ENCODE data around the gene TIAM2. TPM values are rescaled to one million over a fixed set of nuclear protein-coding genes. Genes with fewer than 3 reads are reported as not detected.

Gene TIAM2
- total and polyA plus RNA-seq, 10 donors = 4.3 to 21.9 (median 12.9) TPM

- no peaks in the 10 kb centered on the region for H3K4me1 ChIP-seq
- intact Hi-C loops (cut with DNase I; ENCODE audit: low total_unique reads) = no loop called here
- no peak for DNase-seq
- H3K36me3 ChIP-seq = peaks cover 0 to 84% (median 15%) of the 10 kb centered on the region in 6 donors
- H3K4me3 ChIP-seq = no peak overlapping the region
- no peaks in the 10 kb centered on the region for H3K9me3 ChIP-seq
- TF ChIP-seq POLR2A (IDR thresholded peaks at IDR 0.05) (no peak), POLR2AphosphoS5 (IDR thresholded peaks at IDR 0.05) (no peak)
- TF ChIP-seq, protein P1, sequence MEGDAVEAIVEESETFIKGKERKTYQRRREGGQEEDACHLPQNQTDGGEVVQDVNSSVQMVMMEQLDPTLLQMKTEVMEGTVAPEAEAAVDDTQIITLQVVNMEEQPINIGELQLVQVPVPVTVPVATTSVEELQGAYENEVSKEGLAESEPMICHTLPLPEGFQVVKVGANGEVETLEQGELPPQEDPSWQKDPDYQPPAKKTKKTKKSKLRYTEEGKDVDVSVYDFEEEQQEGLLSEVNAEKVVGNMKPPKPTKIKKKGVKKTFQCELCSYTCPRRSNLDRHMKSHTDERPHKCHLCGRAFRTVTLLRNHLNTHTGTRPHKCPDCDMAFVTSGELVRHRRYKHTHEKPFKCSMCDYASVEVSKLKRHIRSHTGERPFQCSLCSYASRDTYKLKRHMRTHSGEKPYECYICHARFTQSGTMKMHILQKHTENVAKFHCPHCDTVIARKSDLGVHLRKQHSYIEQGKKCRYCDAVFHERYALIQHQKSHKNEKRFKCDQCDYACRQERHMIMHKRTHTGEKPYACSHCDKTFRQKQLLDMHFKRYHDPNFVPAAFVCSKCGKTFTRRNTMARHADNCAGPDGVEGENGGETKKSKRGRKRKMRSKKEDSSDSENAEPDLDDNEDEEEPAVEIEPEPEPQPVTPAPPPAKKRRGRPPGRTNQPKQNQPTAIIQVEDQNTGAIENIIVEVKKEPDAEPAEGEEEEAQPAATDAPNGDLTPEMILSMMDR (IDR thresholded peaks at IDR 0.05 in 8 of 11, conservative IDR thresholded peaks at IDR 0.05 in 3 of 11) = no peak
- no peak overlapping the region for H3K27ac ChIP-seq
- H3K27me3 ChIP-seq (replicated peaks in 1 of 7) = no peaks in the 10 kb centered on the region
Observed at GRCh38 chr6:155276638-155277037, 281.5 kb downstream of the TIAM2 start.

DNA sequence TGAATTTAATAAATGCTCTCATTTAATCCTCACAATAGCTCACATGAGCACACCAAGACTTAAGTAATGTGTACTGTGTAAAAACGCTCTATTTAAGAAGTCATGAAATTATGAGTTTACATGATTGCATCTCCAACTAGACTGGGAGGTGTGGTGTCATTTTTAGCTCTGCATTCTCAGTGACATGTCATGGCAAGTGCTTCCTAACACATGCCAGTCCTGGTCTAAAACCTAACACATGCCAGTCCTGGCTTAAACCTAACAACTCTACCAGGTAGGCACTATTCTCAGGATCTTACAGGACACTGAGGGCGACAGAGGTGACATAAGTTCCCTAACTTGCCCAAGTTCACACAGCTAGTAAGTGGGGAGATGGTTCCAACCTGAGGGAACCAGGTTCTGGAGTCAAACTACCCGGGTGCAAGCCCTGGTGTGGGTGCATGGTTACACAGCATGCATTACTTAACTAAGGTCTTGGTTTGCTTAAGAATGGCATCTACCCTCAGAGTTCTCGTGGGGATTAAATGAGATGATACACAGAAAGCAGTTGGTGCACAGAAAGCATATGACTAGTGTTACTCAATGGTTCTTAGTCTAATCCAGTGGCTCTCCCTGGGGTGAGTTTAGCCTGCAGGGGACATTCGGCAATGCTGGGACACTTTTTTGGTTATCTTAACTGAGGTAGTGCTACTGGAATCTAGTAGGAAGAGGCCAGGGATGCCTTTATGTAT, 283.4 kb downstream of the TIAM2 start:
- H3K27me3 ChIP-seq (replicated peaks in 1 of 7) = no peaks in the 10 kb centered on the region
- no peak overlapping the region for H3K4me3 ChIP-seq
- intact Hi-C loops (cut with DNase I; ENCODE audit: low total_unique reads) = no loop called here
- DNase-seq = no peak
- 95 to 99% (median 97%) methylated on average over 5 of the region's 5 CpGs for WGBS, 5 donors
- TF ChIP-seq, protein P1 (IDR thresholded peaks at IDR 0.05 in 8 of 11, conservative IDR thresholded peaks at IDR 0.05 in 3 of 11) = no peak
- TF ChIP-seq POLR2AphosphoS5 (IDR thresholded peaks at IDR 0.05) (no peak), POLR2A (IDR thresholded peaks at IDR 0.05) (no peak)
- H3K4me1 ChIP-seq = no peaks in the 10 kb centered on the region
- peaks cover 0 to 84% (median 25%) of the 10 kb centered on the region in 6 donors for H3K36me3 ChIP-seq
- no peak overlapping the region for H3K27ac ChIP-seq
- no peaks in the 10 kb centered on the region for H3K9me3 ChIP-seq

DNA sequence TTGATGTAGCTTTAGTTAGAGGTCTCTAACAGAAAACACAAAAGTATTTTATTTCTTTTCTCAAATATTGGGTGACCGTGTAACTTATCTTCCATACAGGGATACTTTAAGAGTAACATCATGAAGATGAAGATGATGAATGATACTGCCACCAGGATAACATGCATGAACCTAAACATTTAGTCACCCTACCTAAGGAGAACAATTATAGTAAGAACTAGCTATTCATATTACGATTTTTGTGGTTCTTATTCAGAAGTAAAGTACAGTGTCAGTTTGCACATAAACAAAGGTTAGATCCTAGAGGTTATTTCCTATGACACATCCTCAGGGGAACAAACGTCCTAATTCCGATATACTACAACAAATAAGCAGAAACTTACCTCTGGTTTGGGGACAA, 289.7 kb downstream of the TIAM2 start:
- DNase-seq = no peak
- intact Hi-C loops (cut with DNase I; ENCODE audit: low total_unique reads) = no loop called here
- H3K4me1 ChIP-seq = no peaks in the 10 kb centered on the region
- TF ChIP-seq, protein P1 (IDR thresholded peaks at IDR 0.05 in 8 of 11, conservative IDR thresholded peaks at IDR 0.05 in 3 of 11) = no peak
- TF ChIP-seq POLR2A (IDR thresholded peaks at IDR 0.05) = no peak
- TF ChIP-seq POLR2AphosphoS5 (IDR thresholded peaks at IDR 0.05) = no peak
- 81 to 93% (median 85%) methylated on average over 4 of the region's 4 CpGs for WGBS, 5 donors
- no peak overlapping the region for H3K27ac ChIP-seq
- H3K36me3 ChIP-seq = peaks cover 0 to 75% (median 35%) of the 10 kb centered on the region in 6 donors
- no peak overlapping the region for H3K4me3 ChIP-seq
- no peaks in the 10 kb centered on the region for H3K27me3 ChIP-seq (replicated peaks in 1 of 7)
- H3K9me3 ChIP-seq = no peaks in the 10 kb centered on the region

DNA sequence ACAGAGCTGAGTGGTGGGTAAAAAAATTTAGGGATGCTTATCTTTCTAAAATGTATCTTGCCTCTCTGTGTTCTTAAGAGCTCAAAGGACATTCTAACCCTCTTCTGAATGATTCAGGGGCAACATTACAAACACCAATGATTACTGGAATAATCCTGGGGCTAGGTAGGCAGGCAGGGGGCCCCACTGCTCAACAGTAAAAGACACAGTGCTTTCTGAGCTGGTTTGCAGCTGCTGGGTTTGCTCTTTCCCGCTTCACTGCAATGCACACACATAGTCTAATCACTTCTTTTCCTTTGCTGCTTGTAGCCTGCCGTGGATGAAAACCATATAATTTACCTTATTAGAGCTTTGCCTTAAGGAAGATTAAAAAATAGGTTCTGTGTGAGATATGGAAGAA, 292.6 kb downstream of the TIAM2 start:
- no peak overlapping the region for H3K27ac ChIP-seq
- TF ChIP-seq POLR2A (IDR thresholded peaks at IDR 0.05) (no peak), POLR2AphosphoS5 (IDR thresholded peaks at IDR 0.05) (no peak)
- TF ChIP-seq, protein P1 (IDR thresholded peaks at IDR 0.05 in 8 of 11, conservative IDR thresholded peaks at IDR 0.05 in 3 of 11) = no peak
- 91 to 95% (median 92%) methylated on average over 2 of the region's 2 CpGs for WGBS, 5 donors
- no peaks in the 10 kb centered on the region for H3K9me3 ChIP-seq
- H3K4me3 ChIP-seq = no peak overlapping the region
- intact Hi-C loops (cut with DNase I; ENCODE audit: low total_unique reads) = no loop called here
- H3K4me1 ChIP-seq = no peaks in the 10 kb centered on the region
- no peaks in the 10 kb centered on the region for H3K27me3 ChIP-seq (replicated peaks in 1 of 7)
- no peak for DNase-seq
- peaks cover 0 to 80% (median 44%) of the 10 kb centered on the region in 6 donors for H3K36me3 ChIP-seq

Measured in spleen (tissue), 11 donors.